Kidney capillary endothelial cell (primary cell): ENCODE measurements around the gene EEA1.
A peak's percentile ranks its signal among the peaks of the same experiment; 100 is the strongest.

Experiments
- DNase-seq: peaks from one replicate; pipeline ENCODE4 v3.0.0-alpha.2; 2018; ENCODE audit warnings: low spot score

EEA1 gene

DNA sequence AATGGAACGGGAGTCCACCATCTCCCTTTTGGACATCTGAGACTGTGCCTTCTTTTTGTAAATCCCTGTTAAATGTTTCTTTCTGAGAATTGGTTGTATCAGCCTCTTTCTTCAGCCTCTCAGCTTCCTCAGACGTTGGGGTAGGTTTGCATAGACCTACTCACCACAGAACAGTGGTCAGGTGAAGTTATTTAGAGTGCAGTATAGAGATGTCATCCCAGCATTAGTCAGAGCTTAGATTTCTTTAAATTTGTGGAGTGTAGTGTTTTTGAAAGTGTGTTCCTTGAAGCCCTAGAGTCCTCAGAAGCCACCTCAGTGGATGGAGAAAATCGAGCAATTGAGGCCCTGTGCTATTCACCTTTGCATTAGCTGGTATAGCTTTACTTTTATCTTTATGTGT is 8.9 kb upstream of the EEA1 start:
- DNase-seq, result no peak

GRCh38 chr12:92933606-92934005 is 4.5 kb upstream of the EEA1 start:
- no peak for DNase-seq

GRCh38 chr12:92930421-92930820 is 1.3 kb upstream of the EEA1 start:
- no peak for DNase-seq

DNA sequence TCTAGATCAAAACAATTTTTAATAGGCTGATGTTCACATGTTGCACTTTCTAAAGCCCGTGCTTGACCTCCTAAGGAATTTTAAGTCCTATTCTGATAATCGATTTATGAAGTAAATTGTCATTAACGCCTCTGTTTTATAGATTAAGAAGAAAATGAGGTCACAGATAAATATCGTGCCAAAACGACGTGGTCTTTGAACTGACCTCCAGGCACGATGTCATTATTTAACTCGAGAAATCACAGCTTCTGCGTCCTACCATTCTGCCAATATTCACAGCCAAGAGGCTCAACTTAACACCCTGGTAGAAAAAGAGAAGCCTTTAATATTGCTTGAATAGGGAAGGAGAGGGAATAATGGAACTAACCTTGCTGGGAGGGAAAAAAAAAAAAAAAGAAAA is 888 bp upstream of the EEA1 start:
- no peak for DNase-seq

DNA sequence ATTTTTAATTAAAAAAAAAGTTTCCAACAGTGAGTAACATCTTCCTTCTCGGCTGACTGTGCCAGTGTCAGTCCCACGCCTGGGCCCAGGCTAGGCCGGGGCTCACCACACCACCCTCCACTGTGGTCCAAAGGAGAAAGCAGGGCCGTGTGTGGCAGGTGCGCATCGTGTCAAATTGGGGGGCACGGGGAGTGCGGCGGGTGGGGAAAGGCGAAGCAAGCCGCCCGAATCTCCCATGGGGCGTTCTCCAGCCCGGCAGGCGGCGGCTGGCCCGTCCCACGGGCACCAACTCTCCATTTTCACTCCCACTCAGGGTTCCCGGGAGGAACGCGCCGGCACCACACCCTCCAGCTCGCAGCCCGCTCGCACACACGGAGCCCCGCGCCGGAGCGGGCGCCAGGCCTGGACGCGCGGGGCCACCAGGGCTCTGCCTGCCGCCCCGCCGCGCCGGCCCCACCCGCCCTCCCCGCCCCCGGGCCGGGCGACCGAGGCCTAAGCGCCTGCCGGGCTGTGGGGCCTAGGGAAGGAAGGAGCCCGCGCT is 604 bp downstream of the EEA1 start:
- peak; percentile 35 for DNase-seq

- DNase-seq, result peak; percentile 83
These were observed 1.4 kb downstream of the EEA1 start for GRCh38 chr12:92927436-92928281.

- DNase-seq, result peak; percentile 8
These were observed 2.0 kb downstream of the EEA1 start for GRCh38 chr12:92927055-92927435.

- DNase-seq, result no peak
These were observed 2.5 kb downstream of the EEA1 start for GRCh38 chr12:92926549-92926948.

- DNase-seq, result no peak
These were observed 7.2 kb downstream of the EEA1 start for GRCh38 chr12:92921877-92922276.

DNA sequence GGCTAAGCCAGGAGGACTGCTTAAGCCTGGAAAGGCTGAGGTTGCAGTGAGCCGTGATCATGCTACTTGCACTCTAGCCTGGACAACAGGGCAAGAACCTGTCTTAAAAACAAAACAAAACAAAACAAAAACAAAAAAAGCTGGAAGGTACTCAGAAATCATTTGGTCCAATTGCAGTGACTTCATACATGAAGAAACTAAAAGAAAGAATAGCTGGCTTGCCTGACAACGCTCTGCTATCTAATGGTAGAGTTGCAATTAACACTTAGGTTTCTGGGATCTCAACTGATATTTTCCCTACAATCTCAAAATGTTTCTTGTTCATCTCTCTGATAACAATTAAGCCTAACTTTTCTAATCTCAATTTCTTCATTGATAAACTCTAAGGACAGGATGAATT is 13.7 kb downstream of the EEA1 start:
- no peak for DNase-seq

- no peak for DNase-seq
These were observed 14.9 kb downstream of the EEA1 start for GRCh38 chr12:92914170-92914569.

DNA sequence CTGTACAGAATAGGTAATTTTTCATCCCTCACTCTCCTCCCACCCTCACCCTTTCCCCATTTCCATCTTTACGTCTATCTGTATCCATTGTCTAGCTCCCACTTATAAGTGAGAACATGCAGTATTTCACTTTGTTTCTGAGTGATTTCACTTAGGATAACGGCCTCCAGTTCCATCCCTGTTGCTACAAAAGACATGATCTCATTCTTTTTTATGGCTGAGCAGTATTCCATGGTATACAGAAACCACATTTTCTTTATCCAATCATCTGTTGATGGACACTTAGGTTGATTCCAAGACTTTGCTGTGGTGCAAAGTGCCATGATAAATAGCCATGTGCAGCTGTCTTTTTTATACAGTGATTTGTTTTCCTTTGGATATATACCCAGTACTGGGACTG is 16.4 kb downstream of the EEA1 start:
- DNase-seq, result no peak

GRCh38 chr12:92912052-92912451 is 17.0 kb downstream of the EEA1 start:
- no peak for DNase-seq

DNA sequence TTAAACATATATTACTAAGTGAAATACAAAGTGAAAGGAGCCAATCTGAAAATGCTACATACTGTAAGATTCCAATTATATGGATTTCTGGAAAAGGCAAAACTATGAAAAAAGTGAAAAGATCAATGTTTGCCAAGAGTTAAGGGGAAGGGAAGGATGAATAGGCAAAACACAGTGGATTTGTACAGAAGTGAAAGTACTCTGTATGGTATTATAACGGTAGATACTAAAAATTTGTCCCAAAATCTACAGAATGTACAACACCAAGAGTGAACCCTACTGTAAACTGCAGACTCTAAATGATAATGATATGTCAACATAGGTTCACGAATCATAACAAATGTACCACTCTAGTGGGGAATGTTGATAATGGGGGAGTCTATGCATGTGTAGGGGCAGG is 17.8 kb downstream of the EEA1 start:
- DNase-seq, result no peak

- DNase-seq, result no peak
These were observed 21.0 kb downstream of the EEA1 start for GRCh38 chr12:92908108-92908507.

- DNase-seq, result no peak
These were observed 23.1 kb downstream of the EEA1 start for GRCh38 chr12:92905811-92906554.

DNA sequence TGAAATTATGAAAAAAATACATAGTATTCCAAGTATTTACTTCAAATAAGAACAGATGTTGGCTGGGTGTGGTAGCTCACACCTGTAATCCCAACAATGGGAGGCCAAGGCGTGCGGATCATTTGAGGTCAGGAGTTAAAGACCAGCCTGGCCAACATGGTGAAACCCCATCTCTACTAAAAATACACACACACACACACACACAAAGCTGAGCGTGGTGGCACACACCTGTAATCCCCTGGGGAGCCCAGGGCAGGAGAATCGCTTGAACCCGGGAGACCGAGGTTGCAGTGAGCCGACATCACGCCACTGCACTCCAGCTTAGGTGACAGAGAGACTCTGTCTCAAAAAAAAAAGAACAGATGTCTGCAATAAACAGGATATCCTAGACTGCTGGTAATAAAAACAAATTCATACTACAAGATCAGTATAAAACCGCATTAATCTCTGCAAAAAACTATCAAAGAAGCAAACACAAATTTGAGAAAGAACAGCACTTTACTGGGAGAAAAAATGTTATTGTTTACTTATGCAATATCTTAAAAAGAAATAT is 23.8 kb downstream of the EEA1 start:
- DNase-seq, result no peak

DNA sequence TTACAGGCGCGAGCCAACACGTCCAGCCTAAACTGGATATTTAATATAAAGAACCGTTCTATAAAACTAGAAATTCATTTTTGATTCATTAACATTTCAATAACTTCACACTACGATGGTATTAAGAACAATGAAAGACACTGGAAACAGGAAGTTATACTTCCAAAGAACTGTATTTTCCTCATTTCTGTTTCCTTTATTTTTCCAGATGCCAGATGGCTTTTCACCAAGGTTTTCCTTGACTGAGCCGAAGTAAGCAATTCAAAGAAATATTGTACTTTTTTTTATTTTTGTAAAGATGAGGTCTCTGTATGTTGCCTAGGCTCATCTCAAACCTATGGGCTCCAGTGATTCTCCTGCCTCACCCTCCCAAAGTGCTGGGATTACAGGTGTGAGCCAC is 28.2 kb downstream of the EEA1 start:
- no peak for DNase-seq

DNA sequence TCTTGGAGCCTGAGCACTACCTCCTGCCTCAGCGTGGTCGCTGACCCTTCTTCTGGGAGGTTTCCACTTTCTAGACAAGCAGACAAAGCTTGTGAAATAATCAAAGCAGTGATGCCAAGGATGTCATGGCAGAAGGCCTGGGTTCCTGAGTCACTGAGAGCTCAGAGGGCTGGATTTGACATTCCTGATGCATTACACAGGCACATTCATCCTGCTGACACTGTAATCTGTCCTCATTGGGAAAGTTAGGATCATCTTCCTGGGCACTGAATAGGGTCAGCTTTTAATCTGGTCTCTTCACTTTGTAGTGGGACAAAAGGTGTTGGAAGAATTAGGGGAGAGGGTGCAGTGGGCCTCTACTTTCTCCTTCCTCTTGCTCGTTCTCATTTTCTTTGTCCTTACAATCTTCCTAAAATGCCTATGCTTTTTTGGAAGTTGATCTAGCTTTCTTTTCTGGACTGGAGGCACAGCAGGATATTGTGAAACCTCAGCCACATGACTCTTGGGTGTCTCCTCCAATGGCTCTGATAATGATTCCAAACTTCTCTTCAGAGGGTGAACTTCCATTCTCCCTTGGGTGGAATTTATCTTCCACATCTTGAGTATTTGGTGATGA is 29.6 kb downstream of the EEA1 start:
- peak; percentile 86 for DNase-seq

DNA sequence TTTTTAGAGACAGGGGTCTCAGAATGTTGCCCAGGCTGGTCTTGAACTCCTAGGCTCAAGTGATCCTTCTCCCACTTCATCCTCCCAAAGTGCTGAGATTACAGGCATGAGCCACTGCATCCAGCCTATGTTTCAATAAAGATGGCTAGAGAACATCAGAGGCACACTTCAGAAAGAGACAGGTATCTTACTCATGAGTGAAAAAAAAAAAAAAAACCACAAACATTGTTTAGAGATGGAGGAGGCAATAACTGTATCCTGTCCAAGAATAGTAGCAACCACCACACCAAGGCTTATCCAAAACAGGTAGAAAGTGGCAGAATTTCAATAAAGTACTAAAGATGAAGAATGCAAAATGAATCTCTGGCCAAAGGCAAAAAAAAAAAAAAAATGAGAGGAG is 30.3 kb downstream of the EEA1 start:
- no peak for DNase-seq

GRCh38 chr12:92897844-92898243 is 31.3 kb downstream of the EEA1 start:
- DNase-seq, result no peak

GRCh38 chr12:92890601-92891106 is 38.4 kb downstream of the EEA1 start:
- DNase-seq, result no peak
